PFSK-1 (cell line): ENCODE results near the gene SHC2.

Source experiments
- POLR2AphosphoS5 ChIP-seq: IDR thresholded peaks from 2 replicates; pipeline ENCODE4 v1.6.1; 2012; ENCODE audit warnings: low read depth, mild to moderate bottlenecking, control low read depth, low read length, moderate library complexity
- SIN3A ChIP-seq: IDR thresholded peaks from 2 replicates; pipeline ENCODE4 v1.6.1; 2012; ENCODE audit warnings: mild to moderate bottlenecking, low read length, moderate library complexity, borderline replicate concordance; ENCODE audit not compliant: insufficient read depth
- TAF1 ChIP-seq: IDR thresholded peaks from 2 replicates; pipeline ENCODE4 v1.6.1; 2012; ENCODE audit warnings: low read length, control low read depth, borderline replicate concordance; ENCODE audit not compliant: insufficient read depth
- TF ChIP-seq, protein P1 (sequence below), 2 experiments: IDR thresholded peaks; 2 replicates each; pipeline versions ENCODE4 v1.6.1 to v1.8.0; 2011 to 2012; ENCODE audit warnings: low read depth in 2 of 2, low read length in 2 of 2, control low read depth in 1 of 2, inconsistent platforms in 1 of 2, mild to moderate bottlenecking in 1 of 2, moderate library complexity in 1 of 2; ENCODE audit not compliant: insufficient read depth in 1 of 2

DNA sequence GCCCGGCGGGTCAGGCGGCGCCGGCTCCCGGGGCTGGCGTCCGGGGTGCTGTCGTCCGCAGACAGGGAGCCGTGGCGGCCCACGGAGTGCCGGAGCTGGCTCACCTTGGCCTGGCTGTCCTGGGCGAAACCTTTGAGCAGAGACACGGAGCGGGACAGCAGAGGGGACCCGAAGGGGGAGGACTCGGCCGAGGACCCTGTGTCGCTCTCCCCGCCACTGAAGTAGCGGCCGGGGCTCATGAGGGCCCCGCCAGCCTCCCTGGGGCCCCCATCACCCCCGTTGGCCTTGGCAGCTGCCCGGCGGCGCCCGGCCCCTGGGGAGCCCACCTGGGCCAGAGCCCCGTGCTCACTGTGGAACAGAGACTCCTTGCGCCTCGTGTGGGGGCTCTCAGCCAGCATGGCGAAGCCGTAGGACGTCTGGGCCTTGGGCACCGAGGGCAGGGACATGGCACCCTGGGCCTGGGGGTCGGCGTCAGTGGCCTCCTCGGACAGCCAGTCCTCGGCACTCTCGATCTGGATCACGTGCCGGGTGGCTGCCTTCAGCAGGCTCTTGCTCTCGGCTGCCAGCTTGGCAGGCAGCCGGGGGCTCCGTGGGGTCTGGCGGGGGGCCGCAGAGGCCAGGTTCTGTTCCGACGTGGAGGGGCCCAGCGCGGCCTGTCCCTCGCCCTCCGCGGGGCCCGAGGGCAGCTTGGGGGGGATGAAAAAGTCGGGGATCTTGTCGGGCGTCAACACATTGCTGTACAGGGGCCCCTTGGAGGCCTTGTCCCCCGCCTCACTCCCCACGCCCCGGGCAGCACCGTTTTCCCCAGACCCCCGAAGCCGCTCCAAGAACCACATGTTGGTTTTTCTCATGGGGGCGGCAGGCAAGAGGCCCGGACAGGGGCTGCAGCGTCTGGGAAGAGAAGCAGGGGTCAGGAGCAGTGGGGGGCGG lies 53.1 kb downstream of the SHC2 start:
- TF ChIP-seq, protein P1, sequence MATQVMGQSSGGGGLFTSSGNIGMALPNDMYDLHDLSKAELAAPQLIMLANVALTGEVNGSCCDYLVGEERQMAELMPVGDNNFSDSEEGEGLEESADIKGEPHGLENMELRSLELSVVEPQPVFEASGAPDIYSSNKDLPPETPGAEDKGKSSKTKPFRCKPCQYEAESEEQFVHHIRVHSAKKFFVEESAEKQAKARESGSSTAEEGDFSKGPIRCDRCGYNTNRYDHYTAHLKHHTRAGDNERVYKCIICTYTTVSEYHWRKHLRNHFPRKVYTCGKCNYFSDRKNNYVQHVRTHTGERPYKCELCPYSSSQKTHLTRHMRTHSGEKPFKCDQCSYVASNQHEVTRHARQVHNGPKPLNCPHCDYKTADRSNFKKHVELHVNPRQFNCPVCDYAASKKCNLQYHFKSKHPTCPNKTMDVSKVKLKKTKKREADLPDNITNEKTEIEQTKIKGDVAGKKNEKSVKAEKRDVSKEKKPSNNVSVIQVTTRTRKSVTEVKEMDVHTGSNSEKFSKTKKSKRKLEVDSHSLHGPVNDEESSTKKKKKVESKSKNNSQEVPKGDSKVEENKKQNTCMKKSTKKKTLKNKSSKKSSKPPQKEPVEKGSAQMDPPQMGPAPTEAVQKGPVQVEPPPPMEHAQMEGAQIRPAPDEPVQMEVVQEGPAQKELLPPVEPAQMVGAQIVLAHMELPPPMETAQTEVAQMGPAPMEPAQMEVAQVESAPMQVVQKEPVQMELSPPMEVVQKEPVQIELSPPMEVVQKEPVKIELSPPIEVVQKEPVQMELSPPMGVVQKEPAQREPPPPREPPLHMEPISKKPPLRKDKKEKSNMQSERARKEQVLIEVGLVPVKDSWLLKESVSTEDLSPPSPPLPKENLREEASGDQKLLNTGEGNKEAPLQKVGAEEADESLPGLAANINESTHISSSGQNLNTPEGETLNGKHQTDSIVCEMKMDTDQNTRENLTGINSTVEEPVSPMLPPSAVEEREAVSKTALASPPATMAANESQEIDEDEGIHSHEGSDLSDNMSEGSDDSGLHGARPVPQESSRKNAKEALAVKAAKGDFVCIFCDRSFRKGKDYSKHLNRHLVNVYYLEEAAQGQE (IDR thresholded peaks at IDR 0.05; ENCODE audit: insufficient read depth in 1 of 2, low read depth in 2 of 2, low read length in 2 of 2), result no peak
- TF ChIP-seq POLR2AphosphoS5, result no peak
- no peak for TF ChIP-seq TAF1
- no peak for TF ChIP-seq SIN3A
